Activated CD8-positive, alpha-beta memory T cell treated with anti-CD3 and anti-CD28 coated beads for 36 hours (primary cell): ENCODE measurements around the gene CDH23. TPM values are rescaled to one million over a fixed set of nuclear protein-coding genes. Genes with fewer than 3 reads are reported as not detected.

Experiments
- CTCF ChIA-PET: fragments of 350-600 bp; sonication (Branson Sonifier 250); formaldehyde crosslinking; loops from one replicate; lab custom pipeline; 2021; ENCODE audit warnings: antibody characterized with exemption; lab: Charles Lee
- POLR2A ChIA-PET: fragments of 350-600 bp; sonication (Branson Sonifier 250); formaldehyde crosslinking; loops from one replicate; lab custom pipeline; 2021; ENCODE audit warnings: antibody characterized with exemption; lab: Charles Lee
- total RNA-seq, 2 experiments: library from RNA; stranded (reverse); gene quantifications; one replicate each; pipeline ENCODE4 v1.2.3, GENCODE V29; 2021

Gene CDH23
- total RNA-seq, 2 experiments from 2014 or later = 0.25 to 0.55 TPM

DNA sequence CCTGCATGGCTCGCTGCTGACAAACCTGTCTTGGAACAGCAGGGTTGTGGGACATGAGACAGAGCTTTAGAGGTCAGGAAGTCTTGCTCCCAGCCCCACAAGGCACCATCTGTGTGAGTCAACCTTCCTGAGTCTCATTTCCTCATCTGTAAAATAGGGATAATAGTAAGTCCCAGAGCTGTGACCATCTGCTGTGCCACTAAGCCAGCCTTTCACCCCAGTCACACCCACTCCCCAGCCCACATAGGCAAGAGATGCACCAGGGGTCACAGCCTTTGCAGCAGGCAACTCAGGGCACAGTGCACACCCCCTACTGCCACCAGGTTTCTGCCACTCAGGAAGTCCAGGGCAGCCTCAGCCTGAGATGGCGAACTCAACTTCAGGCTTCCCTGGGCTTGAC lies 29.4 kb upstream of the CDH23 start:
- ChIA-PET CTCF (interaction anchor here (0.5 to 1.5 kb wide), 4 partner anchors 10 to 117 kb away, joined by 3 to 4 read pairs (median 4); no protein-coding TSS in a partner anchor), POLR2A (no interaction called here)

- ChIA-PET POLR2A (no interaction called here), CTCF (interaction anchor here (1.2 to 2.4 kb wide), 3 partner anchors 13 to 48 kb away, joined by 3 to 6 read pairs (median 4); no protein-coding TSS in a partner anchor)
These were observed 28.5 kb upstream of the CDH23 start for GRCh38 chr10:71368176-71368575.

DNA sequence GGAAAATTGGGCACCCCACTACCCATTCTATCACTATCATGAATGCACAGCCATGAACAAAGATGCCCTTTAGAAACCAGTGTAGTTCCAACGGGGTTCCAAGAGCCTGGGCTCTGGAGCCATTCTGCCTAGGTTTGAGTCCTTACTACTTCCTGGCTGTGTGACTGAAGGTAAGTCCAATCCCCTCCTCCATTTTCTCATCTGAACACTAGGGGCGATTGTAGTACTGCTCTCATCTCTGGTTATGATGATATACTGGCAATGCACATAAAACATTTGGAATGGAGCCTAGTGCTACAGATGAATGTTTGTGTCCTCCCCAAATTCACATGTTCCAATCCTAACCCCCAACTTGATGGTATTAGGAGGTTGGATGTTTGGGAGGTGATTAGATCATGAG lies 28.1 kb upstream of the CDH23 start:
- CTCF ChIA-PET = interaction anchor here (1.0 to 2.4 kb wide), 2 partner anchors 12 to 54 kb away, joined by 4 to 6 read pairs; no protein-coding TSS in a partner anchor
- POLR2A ChIA-PET = no interaction called here

GRCh38 chr10:71369602-71370001 lies 27.1 kb upstream of the CDH23 start:
- POLR2A ChIA-PET = no interaction called here
- CTCF ChIA-PET = interaction anchor here (0.5 to 2.4 kb wide), 3 partner anchors 11 to 274 kb away, joined by 3 to 6 read pairs (median 3); no protein-coding TSS in a partner anchor

DNA sequence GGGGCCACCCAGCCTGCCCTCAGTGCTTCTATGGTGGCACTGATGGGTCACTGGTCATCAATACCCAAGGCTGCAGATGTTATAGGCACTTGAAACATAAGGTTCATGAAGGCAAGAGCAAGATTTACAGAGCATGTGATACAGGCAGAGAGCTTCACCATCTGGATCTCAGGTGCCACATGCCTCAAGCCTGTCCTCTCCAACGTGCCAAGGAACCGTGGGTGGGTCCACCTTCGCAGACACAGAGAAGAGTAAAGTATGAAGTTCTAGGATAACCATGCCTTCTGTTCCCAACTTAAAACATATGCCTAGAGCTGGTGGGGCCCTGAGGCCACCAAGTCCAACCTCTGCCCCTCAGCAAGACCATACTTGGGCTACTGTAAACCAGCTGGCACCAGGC lies 26.7 kb upstream of the CDH23 start:
- ChIA-PET CTCF (interaction anchor here (0.5 to 2.4 kb wide), 3 partner anchors 11 to 274 kb away, joined by 3 to 6 read pairs (median 4); no protein-coding TSS in a partner anchor), POLR2A (no interaction called here)

DNA sequence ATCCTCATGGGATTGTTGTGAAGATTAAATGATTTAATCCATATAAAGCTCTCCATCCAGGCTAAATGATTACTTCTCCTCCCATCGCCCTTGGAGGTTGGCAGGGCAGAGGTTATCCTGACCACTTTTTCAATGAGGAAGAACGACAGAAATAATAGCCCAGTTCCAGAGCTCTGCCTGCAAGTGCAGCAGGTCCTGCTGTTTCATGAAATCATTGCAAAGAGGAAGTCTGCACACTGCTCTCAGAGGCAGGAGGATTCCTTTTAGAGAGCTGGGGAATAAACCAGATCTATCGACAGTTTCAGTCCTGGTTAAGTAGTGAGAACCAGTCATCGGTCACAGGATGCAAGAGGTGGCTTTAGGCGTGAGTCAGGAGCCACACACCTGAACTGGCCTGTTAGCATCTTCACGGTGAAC lies 25.0 kb upstream of the CDH23 start:
- ChIA-PET CTCF (interaction anchor here (1.0 to 1.6 kb wide), 2 partner anchors 12 to 52 kb away, joined by 3 to 4 read pairs; partner anchors contain the start of gene SLC29A3), POLR2A (no interaction called here)

DNA sequence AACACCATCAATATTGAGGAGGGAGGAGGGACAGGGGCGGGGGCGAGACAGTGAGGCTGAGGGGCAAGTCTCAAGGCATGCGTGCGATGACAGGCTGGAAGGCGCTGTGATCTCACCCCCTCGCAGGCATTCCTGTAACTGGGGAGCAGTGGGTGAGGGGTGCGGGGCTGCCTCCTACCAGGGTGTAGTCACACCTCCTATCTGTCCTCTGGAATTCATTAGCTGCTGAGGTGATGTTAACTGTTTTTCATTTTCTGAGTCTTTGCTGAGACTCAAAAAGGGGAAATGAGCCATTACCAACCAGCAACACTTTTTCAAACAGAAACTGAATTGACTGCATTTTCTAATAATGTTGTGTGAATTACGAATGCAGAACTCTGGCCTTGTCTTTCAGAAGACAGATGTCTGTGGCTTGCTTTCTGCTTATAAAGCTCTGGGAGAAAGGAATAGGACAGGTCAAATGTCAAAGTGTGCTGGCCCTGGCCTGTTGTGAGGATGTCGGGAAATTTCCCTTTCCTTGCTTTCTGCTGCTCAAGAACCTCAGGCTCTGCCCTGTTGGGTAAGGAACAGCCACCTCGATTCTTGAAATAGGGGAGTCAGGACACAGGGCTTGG lies 23.7 kb upstream of the CDH23 start:
- CTCF ChIA-PET = interaction anchor here (0.6 to 1.7 kb wide), 3 partner anchors 9 to 264 kb away, joined by 3 to 5 read pairs (median 4); no protein-coding TSS in a partner anchor
- POLR2A ChIA-PET = no interaction called here

GRCh38 chr10:71374481-71375233 lies 22.1 kb upstream of the CDH23 start:
- POLR2A ChIA-PET = interaction anchor here (0.6 kb wide), 1 partner anchor 159 kb away, joined by 4 read pairs; no protein-coding TSS in a partner anchor
- CTCF ChIA-PET = interaction anchor here (1.2 kb wide), 1 partner anchor 10 kb away, joined by 3 read pairs; no protein-coding TSS in a partner anchor

DNA sequence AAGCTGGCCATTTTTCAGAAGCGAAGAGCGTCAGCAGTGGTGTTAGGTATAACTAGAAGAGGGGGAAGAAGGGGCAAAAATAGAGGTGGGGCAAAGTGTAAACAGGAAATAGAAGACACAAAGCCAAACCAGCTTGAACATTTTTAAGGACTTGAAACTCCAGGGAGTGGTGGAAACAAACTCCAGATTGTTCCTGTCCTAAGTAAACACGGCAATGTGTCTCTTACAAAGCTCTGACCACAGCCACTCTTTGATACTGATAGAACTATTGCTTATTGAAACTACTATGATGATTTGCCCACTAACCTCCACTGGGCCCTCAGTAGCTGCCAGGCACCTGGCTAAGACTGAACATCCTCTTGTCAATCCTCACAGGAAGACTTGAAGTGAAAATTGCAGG lies 20.8 kb upstream of the CDH23 start:
- ChIA-PET CTCF (interaction anchor here (0.9 to 1.5 kb wide), 6 partner anchors 9 to 332 kb away, joined by 3 to 4 read pairs (median 3); no protein-coding TSS in a partner anchor), POLR2A (no interaction called here)

GRCh38 chr10:71378336-71379117 lies 18.2 kb upstream of the CDH23 start:
- ChIA-PET CTCF (interaction anchor here (1.1 kb wide), 1 partner anchor 18 kb away, joined by 3 read pairs; the partner anchor contains the start of gene CDH23), POLR2A (interaction anchor here (0.6 kb wide), 1 partner anchor 154 kb away, joined by 5 read pairs; no protein-coding TSS in a partner anchor)

DNA sequence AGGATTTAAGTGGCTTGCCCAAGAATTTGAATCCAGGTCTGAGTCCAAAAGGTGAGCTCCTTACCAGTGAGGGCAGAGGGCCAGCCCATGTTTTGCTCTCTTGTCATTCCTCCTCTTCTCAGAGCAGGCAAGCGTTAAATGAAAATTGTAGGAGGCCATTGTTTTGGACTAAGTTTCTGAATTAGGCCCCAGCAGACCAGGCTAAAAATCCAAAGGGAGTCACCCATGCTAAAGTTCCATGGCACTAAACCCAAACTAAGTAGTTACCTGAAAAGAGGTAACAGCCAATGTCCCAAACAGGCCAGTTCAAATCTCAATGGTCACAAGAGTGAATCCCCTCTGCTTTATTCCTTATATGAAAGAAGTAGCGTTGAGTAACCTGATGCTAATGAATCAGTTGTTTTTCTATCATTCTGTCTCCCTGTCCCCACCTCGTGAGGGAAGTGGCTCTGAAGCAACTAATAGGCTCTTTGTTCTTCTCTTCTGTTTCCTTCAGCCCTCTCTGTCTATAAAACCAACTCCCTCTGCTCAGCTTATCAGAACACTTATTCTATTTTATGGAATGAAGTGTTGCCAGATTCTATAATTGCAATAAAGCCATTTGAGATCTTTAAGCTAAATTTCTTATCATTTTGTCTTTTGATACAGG lies 17.5 kb upstream of the CDH23 start:
- ChIA-PET CTCF (no interaction called here), POLR2A (interaction anchor here (0.6 kb wide), 1 partner anchor 153 kb away, joined by 5 read pairs; no protein-coding TSS in a partner anchor)

- CTCF ChIA-PET = interaction anchor here (1.1 to 2.4 kb wide), 4 partner anchors 10 to 189 kb away, joined by 3 to 6 read pairs (median 3); no protein-coding TSS in a partner anchor
- POLR2A ChIA-PET = no interaction called here
These were observed 15.9 kb upstream of the CDH23 start for GRCh38 chr10:71380841-71381240.

DNA sequence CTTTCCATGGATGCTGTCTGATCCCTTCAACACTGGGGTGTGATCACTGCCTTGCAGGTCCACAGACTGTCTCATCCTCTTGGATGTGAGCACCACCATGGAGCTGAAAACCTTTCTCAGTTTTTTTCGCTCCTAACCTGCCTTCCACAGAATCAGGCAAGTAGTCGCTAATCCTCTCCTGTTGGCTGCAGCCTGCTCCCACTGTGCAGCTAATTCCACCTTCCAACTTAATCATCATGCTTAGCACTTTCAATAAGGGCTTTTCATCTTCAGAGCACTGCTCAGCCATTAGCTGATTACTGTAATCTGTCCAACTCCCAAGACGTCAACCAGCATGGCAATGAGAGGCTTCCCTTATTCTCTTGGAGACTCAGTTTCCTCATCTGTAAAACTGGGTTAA lies 15.1 kb upstream of the CDH23 start:
- POLR2A ChIA-PET = no interaction called here
- CTCF ChIA-PET = interaction anchor here (1.1 to 2.4 kb wide), 5 partner anchors 9 to 189 kb away, joined by 3 to 6 read pairs (median 4); no protein-coding TSS in a partner anchor

DNA sequence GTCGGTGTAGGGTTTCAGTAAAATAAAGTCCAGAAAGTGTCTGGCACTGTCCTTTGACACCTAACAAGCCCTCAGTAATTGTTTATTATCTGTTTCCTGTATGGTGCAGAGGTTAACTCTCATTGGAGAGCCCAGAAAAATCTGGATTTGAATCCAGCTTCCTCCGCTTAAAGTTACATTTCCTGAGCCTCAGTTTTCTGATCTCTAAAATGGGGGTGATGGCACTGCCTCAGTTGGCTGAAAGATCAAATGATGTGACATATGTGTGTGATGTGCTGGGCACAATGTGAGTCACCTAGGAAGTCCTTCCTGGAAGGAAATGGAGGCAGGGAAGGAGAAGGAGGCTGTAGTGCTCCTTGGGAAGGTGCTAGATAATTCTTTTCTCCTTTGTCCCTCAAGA lies 14.7 kb upstream of the CDH23 start:
- ChIA-PET CTCF (interaction anchor here (1.1 to 2.4 kb wide), 5 partner anchors 9 to 188 kb away, joined by 3 to 6 read pairs (median 4); no protein-coding TSS in a partner anchor), POLR2A (no interaction called here)

DNA sequence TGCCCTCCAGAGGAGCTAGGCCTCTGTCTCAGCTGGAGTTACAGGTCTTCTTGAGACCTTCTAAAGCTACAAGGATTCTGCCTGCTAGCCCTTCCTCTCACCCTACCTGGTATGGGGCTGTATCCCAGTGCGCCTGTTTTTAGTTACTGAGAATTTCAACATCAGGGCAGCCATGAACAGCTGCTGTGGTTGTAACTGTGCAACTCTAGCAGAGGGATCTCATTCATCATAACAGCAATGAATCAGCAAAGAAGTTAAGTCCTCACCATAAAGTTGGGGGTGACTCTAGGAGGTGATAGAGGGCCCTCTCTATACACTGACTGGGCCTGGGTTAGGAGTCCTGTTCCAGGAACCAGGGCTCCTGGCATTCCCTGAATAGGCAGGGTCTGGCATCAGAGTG lies 14.0 kb upstream of the CDH23 start:
- ChIA-PET CTCF (interaction anchor here (1.1 to 1.4 kb wide), 2 partner anchors 10 to 16 kb away, joined by 4 to 5 read pairs; no protein-coding TSS in a partner anchor), POLR2A (interaction anchor here (0.6 kb wide), 1 partner anchor 12 kb away, joined by 3 read pairs; no protein-coding TSS in a partner anchor)

DNA sequence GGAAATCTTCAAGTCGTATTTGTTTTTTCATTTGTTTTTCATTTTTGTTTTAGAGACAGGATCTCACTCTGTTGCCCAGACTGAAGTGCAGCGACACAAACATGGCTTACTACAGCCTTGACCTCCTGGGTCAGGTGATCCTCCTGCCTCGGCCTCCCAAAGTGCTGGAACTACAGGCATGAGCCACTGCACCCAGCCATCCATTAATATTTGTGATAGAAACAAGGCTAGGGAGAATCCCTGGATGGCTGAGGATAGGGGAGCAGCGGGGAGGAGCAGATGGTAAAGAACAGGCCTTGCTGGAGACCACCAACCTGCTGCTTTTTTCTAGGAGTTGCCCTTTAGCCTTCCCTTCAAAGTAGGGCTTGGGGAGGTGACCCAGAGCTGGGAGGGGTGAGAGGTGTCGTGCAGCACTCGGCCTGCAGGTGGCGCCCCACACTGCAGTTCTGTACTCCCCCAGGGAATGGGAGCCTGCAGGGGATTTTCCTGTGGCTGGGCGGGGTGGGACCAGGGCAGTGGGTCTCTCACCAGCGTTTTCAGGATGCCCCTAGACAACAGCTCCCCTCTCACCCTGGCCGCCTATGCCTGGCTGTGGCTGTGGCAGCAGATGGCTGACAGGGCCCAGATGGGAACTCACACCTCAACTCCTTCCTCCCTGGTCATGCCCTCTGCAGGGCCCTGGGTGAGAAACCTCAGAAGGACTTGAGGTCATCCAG lies 12.6 kb upstream of the CDH23 start:
- CTCF ChIA-PET = interaction anchor here (0.7 to 2.3 kb wide), 19 partner anchors 8 to 512 kb away, joined by 3 to 16 read pairs (median 4); no protein-coding TSS in a partner anchor
- POLR2A ChIA-PET = no interaction called here

GRCh38 chr10:71388171-71388570 lies 8.5 kb upstream of the CDH23 start:
- POLR2A ChIA-PET = interaction anchor here (0.6 kb wide), 1 partner anchor 56 kb away, joined by 3 read pairs; no protein-coding TSS in a partner anchor
- CTCF ChIA-PET = no interaction called here
